Measurements from ENCODE around the gene PDGFRA. TPM values are rescaled to one million over a fixed set of nuclear protein-coding genes. Genes with fewer than 3 reads are reported as not detected.

PDGFRA gene
- total RNA-seq, 1 experiment from 2014 or later = 0.25 TPM

DNA sequence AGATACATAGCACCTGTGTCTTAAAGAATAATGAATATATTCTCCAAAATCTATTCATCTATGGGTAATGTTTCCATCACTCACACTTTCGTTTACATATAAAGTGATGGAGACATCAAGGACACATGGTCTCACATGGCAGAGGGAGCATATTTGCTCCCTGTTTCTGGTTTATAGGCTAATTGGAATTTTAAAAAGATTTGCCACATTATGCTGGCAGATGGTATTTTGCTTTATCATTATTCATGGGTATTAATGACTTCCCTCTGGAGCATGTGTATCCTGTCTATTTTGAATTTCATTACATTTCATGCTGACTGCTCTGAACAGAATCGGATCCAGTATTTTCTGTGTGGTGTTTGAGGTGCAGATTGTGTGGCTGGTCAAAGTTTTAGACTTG lies 79.0 kb downstream of the PDGFRA start:
- RAD21 ChIA-PET (ENCODE audit: low non-redundant PET in 1 of 2, low total read pairs in 2 of 2, uncharacterized antibody in 2 of 2, unreplicated experiment in 2 of 2) = no interaction called here
- H3K27me3 ChIP-seq (ENCODE audit: insufficient read depth, low read length) = peaks cover 38% of the 10 kb centered on the region

More for the DNA sequence above, 79.0 kb downstream of the PDGFRA start:
- ATAC-seq (no peak), DNase-seq (ENCODE audit: low read depth, low spot score) (no peak)
- TF ChIP-seq FOSL1 (IDR thresholded peaks at IDR 0.05; ENCODE audit: low read depth) (no peak), ZFX (IDR thresholded peaks at IDR 0.05) (no peak), SP1 (IDR thresholded peaks at IDR 0.05; ENCODE audit: low read depth) (no peak), POLR2A (IDR thresholded peaks at IDR 0.05; ENCODE audit: borderline replicate concordance, extremely low read depth, insufficient read depth, insufficient read length) (no peak), TCF7L2 (IDR thresholded peaks at IDR 0.05; ENCODE audit: borderline replicate concordance, extremely low read depth, insufficient read depth, insufficient read length) (no peak), SIN3A (IDR thresholded peaks at IDR 0.05; ENCODE audit: low read depth) (no peak), SRF (IDR thresholded peaks at IDR 0.05; ENCODE audit: low read depth) (no peak), REST (IDR thresholded peaks at IDR 0.05; ENCODE audit: low read depth) (no peak), ZNF274 (IDR thresholded peaks at IDR 0.05; ENCODE audit: low read depth, low read length) (no peak), CBX3 (IDR thresholded peaks at IDR 0.05; ENCODE audit: low read depth) (no peak)
- TF ChIP-seq, protein P1, sequence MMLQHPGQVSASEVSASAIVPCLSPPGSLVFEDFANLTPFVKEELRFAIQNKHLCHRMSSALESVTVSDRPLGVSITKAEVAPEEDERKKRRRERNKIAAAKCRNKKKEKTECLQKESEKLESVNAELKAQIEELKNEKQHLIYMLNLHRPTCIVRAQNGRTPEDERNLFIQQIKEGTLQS (IDR thresholded peaks at IDR 0.05) = no peak
- Histone ChIP-seq H3K79me2 (ENCODE audit: insufficient read depth, low read length) (no peaks in the 10 kb centered on the region), H4K20me1 (ENCODE audit: insufficient read depth) (no peaks in the 10 kb centered on the region), H3K4me3 (replicated peaks in 1 of 2; ENCODE audit: low read depth in 1 of 2, low read length in 2 of 2) (no peak overlapping the region), H3K4me2 (ENCODE audit: low read length) (no peak overlapping the region), H3K9me3 (ENCODE audit: control insufficient read depth in 1 of 2, insufficient read depth in 1 of 2, low read depth in 1 of 2, low read length in 2 of 2) (no peaks in the 10 kb centered on the region), H3K9me2 (ENCODE audit: insufficient read depth) (no peaks in the 10 kb centered on the region), H2AFZ (ENCODE audit: low read depth, low read length, poor library complexity, severe bottlenecking) (no peak overlapping the region), H3K4me1 (ENCODE audit: control insufficient read depth in 1 of 2, insufficient read depth in 2 of 2, low read length in 2 of 2) (no peaks in the 10 kb centered on the region), H3K36me3 (ENCODE audit: control insufficient read depth in 1 of 2, insufficient read depth in 2 of 2, low read length in 2 of 2) (no peaks in the 10 kb centered on the region), H3K27ac (ENCODE audit: low read depth, low read length) (no peak overlapping the region), H3K9ac (ENCODE audit: low read length) (no peak overlapping the region)
- intact Hi-C loops (cut with micrococcal nuclease) = no loop called here
- ChIA-PET CTCF (interaction anchor here (1.3 kb wide), 1 partner anchor 11 kb away, joined by 4 read pairs; no protein-coding TSS in a partner anchor), POLR2A (no interaction called here)
- no TSS peak for BruUV-seq (replicated peaks)
